Measurements from ENCODE around the gene RLN2. TPM values are rescaled to one million over a fixed set of nuclear protein-coding genes. Genes with fewer than 3 reads are reported as not detected.
"Not testable (repeated sequence)": the region's sequence is repeated elsewhere in the genome, so short reads cannot be mapped to it uniquely, and the experiment has no call there.

RLN2 gene
- total RNA-seq = not detected
- long read RNA-seq, partial matches to known transcripts = 1 of 2 reads
- long read RNA-seq, other reads (novel, unspliced or antisense) = 1 of 2 reads

DNA sequence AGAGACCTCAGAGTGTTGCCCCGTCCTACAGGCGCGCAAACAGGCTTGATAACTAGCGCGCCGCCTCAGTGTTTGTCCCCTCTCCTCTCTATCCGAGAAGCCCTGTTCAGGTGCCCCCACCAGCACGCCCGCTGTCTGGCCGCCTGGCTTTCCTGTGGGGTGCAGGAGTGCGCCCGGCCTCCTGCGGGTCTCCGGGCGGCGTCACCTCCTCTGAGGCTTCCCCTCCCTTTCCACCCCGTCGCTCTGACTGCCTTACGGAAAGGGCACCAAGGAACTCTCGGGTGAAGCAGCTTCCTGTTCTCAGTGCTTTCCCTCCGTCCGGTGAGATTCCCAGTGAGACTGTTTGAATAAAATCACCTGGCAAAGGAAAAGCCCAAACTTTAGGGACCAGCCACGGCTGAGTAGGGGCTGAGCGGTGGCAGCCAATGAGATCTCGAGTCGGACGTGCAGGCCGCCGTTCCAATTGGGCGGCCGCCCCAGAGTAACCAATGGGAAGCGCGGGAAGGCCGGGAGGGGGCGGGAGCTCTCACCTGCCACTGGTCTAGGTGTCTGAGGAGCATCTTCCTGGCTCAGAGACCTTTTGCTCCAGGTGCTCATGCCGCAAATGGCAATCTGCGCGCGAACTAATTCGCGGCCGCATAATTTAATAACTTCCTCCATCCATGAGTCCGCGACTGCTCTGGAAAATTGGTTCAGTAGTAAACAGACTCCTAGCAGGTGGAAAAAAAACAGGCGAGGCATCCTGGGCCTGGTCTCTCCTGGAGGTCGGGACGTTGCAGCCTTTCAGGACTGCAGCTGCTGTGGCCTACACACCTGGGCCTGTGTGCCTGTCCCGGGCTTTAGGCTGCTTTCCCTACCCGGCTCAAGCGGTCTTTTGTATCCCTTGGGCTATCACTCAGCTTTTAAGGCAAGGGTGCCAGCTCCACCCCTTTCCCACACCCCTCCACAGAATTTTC lies at the start of gene RLN2:
TSS of gene RLN2 (minus strand) at position 877 of the 956 bp plus-strand sequence. CDS start at position 741, 136 bp downstream.
- ATAC-seq = peak; percentile 100

DNA sequence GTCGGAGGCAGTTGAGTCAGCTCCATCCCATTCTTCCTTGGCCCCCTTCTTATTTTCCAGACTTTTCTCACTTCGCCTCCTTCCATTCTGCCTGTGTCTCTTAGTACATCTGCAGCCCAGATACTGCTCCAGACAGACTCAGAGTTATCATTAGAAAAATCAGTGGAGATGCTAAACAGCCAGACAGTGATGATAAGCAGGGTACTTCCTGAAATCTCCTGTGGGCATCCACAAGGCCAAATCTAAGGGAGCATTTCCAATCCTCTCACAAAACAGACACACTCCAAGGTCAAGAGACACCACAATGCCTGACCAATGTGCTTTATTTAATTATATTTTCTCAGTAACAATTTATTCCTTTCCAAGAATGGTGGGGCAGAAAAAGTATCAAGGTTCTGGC lies 49.7 kb upstream of the RLN2 start:
- Histone ChIP-seq H3K9me3 (no peaks in the 10 kb centered on the region), H3K27me3 (no peaks in the 10 kb centered on the region), H3K4me1 (no peaks in the 10 kb centered on the region), H3K36me3 (no peaks in the 10 kb centered on the region), H3K27ac (no peak overlapping the region), H3K4me3 (no peak overlapping the region)
- intact Hi-C loops (cut with DNase I) = no loop called here
- ATAC-seq (no peak), DNase-seq (no peak)
- no peak for TF ChIP-seq CTCF (IDR thresholded peaks at IDR 0.05)

More for the DNA sequence above, at the start of gene RLN2:
- H3K36me3 ChIP-seq; DNase-seq; H3K9me3 ChIP-seq; H3K27ac ChIP-seq; H3K4me3 ChIP-seq; H3K27me3 ChIP-seq; intact Hi-C loops (cut with DNase I); H3K4me1 ChIP-seq: not testable (repeated sequence)

DNA sequence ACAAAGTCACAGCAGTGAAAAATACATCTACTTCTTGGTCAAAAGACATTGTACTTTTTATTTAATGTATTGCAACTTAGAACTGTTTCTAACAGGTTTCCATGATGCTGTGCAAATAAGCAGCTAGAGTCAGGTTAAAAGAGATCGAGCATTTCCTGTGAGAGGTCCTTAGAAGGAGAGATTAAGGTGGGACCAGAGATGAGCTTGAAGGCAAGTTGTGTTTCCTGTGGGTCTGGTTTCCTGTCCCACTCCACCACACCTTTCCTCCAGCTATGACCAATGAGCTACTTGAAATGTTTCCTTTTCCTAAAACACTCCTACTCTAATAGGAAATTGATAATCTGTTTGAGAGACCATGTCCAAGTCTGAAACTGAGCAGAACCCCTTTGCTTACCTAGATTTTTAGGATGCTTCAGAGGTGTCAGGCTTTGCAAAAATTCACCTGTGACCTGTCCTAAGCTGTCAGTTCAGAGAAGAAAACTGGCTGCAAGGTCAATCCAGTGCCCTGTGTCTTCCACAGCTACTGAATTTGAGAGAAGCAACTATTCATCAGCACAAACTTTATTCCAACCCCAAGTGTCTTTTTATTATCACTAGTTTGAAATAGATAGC lies 48.2 kb upstream of the RLN2 start:
- intact Hi-C loops (cut with DNase I) = no loop called here

DNA sequence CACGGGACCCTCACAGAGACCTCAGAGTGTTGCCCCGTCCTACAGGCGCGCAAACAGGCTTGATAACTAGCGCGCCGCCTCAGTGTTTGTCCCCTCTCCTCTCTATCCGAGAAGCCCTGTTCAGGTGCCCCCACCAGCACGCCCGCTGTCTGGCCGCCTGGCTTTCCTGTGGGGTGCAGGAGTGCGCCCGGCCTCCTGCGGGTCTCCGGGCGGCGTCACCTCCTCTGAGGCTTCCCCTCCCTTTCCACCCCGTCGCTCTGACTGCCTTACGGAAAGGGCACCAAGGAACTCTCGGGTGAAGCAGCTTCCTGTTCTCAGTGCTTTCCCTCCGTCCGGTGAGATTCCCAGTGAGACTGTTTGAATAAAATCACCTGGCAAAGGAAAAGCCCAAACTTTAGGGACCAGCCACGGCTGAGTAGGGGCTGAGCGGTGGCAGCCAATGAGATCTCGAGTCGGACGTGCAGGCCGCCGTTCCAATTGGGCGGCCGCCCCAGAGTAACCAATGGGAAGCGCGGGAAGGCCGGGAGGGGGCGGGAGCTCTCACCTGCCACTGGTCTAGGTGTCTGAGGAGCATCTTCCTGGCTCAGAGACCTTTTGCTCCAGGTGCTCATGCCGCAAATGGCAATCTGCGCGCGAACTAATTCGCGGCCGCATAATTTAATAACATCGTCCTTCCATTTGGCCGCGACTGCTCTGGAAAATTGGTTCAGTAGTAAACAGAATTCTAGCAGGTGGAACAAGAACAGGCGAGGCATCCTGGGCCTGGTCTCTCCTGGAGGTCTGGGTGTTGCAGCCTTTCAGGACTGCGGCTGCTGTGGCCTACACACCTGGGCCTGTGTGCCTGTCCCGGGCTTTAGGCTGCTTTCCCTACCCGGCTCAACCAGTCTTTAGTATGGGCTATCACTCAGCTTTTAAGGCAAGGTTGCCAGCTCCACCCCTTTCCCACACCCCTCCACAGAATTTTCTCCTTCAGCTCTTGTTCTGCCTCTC lies 34.8 kb upstream of the RLN2 start, which contains the start of gene RLN1:
TSS of gene RLN1 (minus strand) at position 885 of the 990 bp plus-strand sequence. CDS start at position 755, 130 bp downstream.
- peak; percentile 61 for DNase-seq
- H3K4me3 ChIP-seq = peak within 1 kb of the TSS; percentile 18
- H3K36me3 ChIP-seq; H3K27ac ChIP-seq; H3K4me1 ChIP-seq; H3K27me3 ChIP-seq; H3K9me3 ChIP-seq; intact Hi-C loops (cut with DNase I): not testable (repeated sequence)
- ATAC-seq = peak; percentile 100

More for the DNA sequence above, 48.2 kb upstream of the RLN2 start:
- Histone ChIP-seq H3K36me3 (no peaks in the 10 kb centered on the region), H3K4me1 (no peaks in the 10 kb centered on the region), H3K27me3 (no peaks in the 10 kb centered on the region), H3K27ac (no peak overlapping the region), H3K9me3 (no peaks in the 10 kb centered on the region), H3K4me3 (no peak overlapping the region)
- ATAC-seq (no peak), DNase-seq (no peak)
- TF ChIP-seq CTCF (IDR thresholded peaks at IDR 0.05) = no peak

DNA sequence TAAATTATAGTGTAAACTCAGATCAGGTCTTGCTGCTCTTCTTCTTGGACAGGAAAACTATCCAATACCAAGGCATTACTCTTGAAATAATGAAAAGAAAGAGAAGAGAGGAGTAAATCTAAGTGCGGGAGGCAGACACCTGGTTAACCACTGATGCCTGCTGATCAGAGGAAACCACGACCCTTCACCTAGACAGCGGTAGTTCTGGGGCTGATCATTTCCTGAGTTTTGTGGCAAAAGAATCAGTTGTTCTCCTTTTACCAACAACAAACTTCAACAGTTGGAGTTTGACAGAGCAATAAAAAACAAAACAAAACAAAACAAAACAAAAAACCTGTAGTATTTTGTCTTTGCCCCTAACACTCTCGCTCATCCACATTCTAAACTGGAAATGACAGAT lies 32.2 kb upstream of the RLN2 start:
- intact Hi-C loops (cut with DNase I) = no loop called here
- TF ChIP-seq CTCF (IDR thresholded peaks at IDR 0.05) = no peak
- Histone ChIP-seq H3K36me3 (no peaks in the 10 kb centered on the region), H3K9me3 (no peaks in the 10 kb centered on the region), H3K27ac (no peak overlapping the region), H3K4me1 (no peaks in the 10 kb centered on the region), H3K27me3 (no peaks in the 10 kb centered on the region), H3K4me3 (no peak overlapping the region)
- ATAC-seq (no peak), DNase-seq (no peak)

- H3K4me1 ChIP-seq; ATAC-seq; H3K4me3 ChIP-seq; DNase-seq; H3K27me3 ChIP-seq; H3K9me3 ChIP-seq; H3K36me3 ChIP-seq; intact Hi-C loops (cut with DNase I); H3K27ac ChIP-seq: not testable (repeated sequence)
These were observed 26.8 kb upstream of the RLN2 start for GRCh38 chr9:5331276-5331675.

All from upper lobe of right lung (tissue), 1 donor.